GM19468 (cell line): ENCODE results near the gene DSC1.
"Not testable (repeated sequence)": the region's sequence is repeated elsewhere in the genome, so short reads cannot be mapped to it uniquely, and the experiment has no call there.

ENCODE experiments used
- ATAC-seq: cut with Tn5 transposase; IDR thresholded peaks from one replicate; pipeline ENCODE4 v1.9.1; 2021; ENCODE audit warnings: mild to moderate bottlenecking, moderate library complexity, moderate number of reproducible peaks; ENCODE audit not compliant: unreplicated experiment; ENCODE audit errors: extremely low read depth

The DSC1 gene

GRCh38 chr18:31162825-31163435, at the start of gene DSC1:
TSS of gene DSC1 (minus strand) at chr18:31162856. CDS start at chr18:31162594, 262 bp downstream.
- no peak for ATAC-seq

- ATAC-seq: no peak
These were observed 48.4 kb upstream of the DSC1 start for GRCh38 chr18:31211047-31211446.

GRCh38 chr18:31209041-31209440, 46.4 kb upstream of the DSC1 start:
- ATAC-seq: no peak

GRCh38 chr18:31207391-31207790, 44.7 kb upstream of the DSC1 start:
- ATAC-seq: no peak

- peak; percentile 84 for ATAC-seq
These were observed 44.2 kb upstream of the DSC1 start for GRCh38 chr18:31206787-31207381.

GRCh38 chr18:31206071-31206470, 43.4 kb upstream of the DSC1 start:
- no peak for ATAC-seq

- ATAC-seq: no peak
These were observed 42.6 kb upstream of the DSC1 start for GRCh38 chr18:31205273-31205672.

- no peak for ATAC-seq
These were observed 42.2 kb upstream of the DSC1 start for GRCh38 chr18:31204833-31205232.

- no peak for ATAC-seq
These were observed 41.5 kb upstream of the DSC1 start for GRCh38 chr18:31204166-31204565.

- ATAC-seq: no peak
These were observed 41.1 kb upstream of the DSC1 start for GRCh38 chr18:31203794-31204148.

GRCh38 chr18:31203096-31203793, 40.6 kb upstream of the DSC1 start:
- no peak for ATAC-seq

- no peak for ATAC-seq
These were observed 36.6 kb upstream of the DSC1 start for GRCh38 chr18:31199190-31199769.

GRCh38 chr18:31197676-31198075, 35.0 kb upstream of the DSC1 start:
- no peak for ATAC-seq

- no peak for ATAC-seq
These were observed 32.4 kb upstream of the DSC1 start for GRCh38 chr18:31195063-31195462.

GRCh38 chr18:31192086-31192776, 29.6 kb upstream of the DSC1 start:
- no peak for ATAC-seq

- ATAC-seq: no peak
These were observed 28.3 kb upstream of the DSC1 start for GRCh38 chr18:31190919-31191318.

GRCh38 chr18:31189757-31190156, 27.1 kb upstream of the DSC1 start:
- no peak for ATAC-seq

- ATAC-seq: no peak
These were observed 22.7 kb upstream of the DSC1 start for GRCh38 chr18:31185186-31185950.

GRCh38 chr18:31183302-31183701, 20.6 kb upstream of the DSC1 start:
- ATAC-seq: no peak

GRCh38 chr18:31177369-31177768, 14.7 kb upstream of the DSC1 start:
- ATAC-seq: not testable (repeated sequence)
